ENCODE results near the gene EEA1. TPM values are rescaled to one million over a fixed set of nuclear protein-coding genes. Genes with fewer than 3 reads are reported as not detected.

The EEA1 gene
- total RNA-seq, 4 donors from 2014 or later = 11.6 to 25.4 (median 21.7) TPM

- TF ChIP-seq EP300 (IDR thresholded peaks at IDR 0.05; ENCODE audit: low read depth) = no peak
- no peak for TF ChIP-seq CTCF (IDR thresholded peaks at IDR 0.05)
- no peak for TF ChIP-seq POLR2A (IDR thresholded peaks at IDR 0.05)
- no peak for TF ChIP-seq POLR2AphosphoS5 (IDR thresholded peaks at IDR 0.05)
- Histone ChIP-seq H3K4me3 (no peak overlapping the region), H3K36me3 (no peaks in the 10 kb centered on the region), H3K27me3 (no peaks in the 10 kb centered on the region), H3K4me1 (no peaks in the 10 kb centered on the region), H3K9me3 (no peaks in the 10 kb centered on the region), H3K27ac (no peak overlapping the region)
- WGBS, 2 donors (ENCODE audit: low coverage in 1 of 2) = 80 to 91% methylated on average over 4 of the region's 4 CpGs
- no peak for DNase-seq
- intact Hi-C loops (cut with DNase I; ENCODE audit: low total_unique reads) (no loop called here), in situ Hi-C loops (cut with MboI; ENCODE audit: low pct_ligation_motif_present in 1 of 4, low pct_unique_long_range_greater_than_20kb in 1 of 4, low sequenced_read_pairs in 3 of 4) (no loop called here)
These were observed 202.2 kb downstream of the EEA1 start for GRCh38 chr12:92726850-92727249.

GRCh38 chr12:92722897-92723296 is 206.2 kb downstream of the EEA1 start:
- H3K36me3 ChIP-seq = no peaks in the 10 kb centered on the region
- in situ Hi-C loops (cut with MboI; ENCODE audit: low pct_ligation_motif_present in 1 of 4, low pct_unique_long_range_greater_than_20kb in 1 of 4, low sequenced_read_pairs in 3 of 4) = no loop called here
- no peak overlapping the region for H3K4me3 ChIP-seq

GRCh38 chr12:92721656-92722055 is 207.4 kb downstream of the EEA1 start:
- Histone ChIP-seq H3K36me3 (no peaks in the 10 kb centered on the region), H3K27me3 (no peaks in the 10 kb centered on the region), H3K4me1 (no peaks in the 10 kb centered on the region), H3K4me3 (no peak overlapping the region), H3K9me3 (no peaks in the 10 kb centered on the region), H3K27ac (no peak overlapping the region)
- 63 to 74% methylated on average over 1 of the region's 1 CpG for WGBS, 2 donors (ENCODE audit: low coverage in 1 of 2)
- in situ Hi-C loops (cut with MboI; ENCODE audit: low pct_ligation_motif_present in 1 of 4, low pct_unique_long_range_greater_than_20kb in 1 of 4, low sequenced_read_pairs in 3 of 4) (no loop called here), intact Hi-C loops (cut with DNase I; ENCODE audit: low total_unique reads) (no loop called here)
- DNase-seq = no peak
- no peak for TF ChIP-seq EP300 (IDR thresholded peaks at IDR 0.05; ENCODE audit: low read depth)
- no peak for TF ChIP-seq POLR2AphosphoS5 (IDR thresholded peaks at IDR 0.05)
- TF ChIP-seq CTCF (IDR thresholded peaks at IDR 0.05) = no peak
- TF ChIP-seq POLR2A (IDR thresholded peaks at IDR 0.05) = no peak

More at GRCh38 chr12:92722897-92723296, 206.2 kb downstream of the EEA1 start:
- no peak overlapping the region for H3K27ac ChIP-seq
- intact Hi-C loops (cut with DNase I; ENCODE audit: low total_unique reads) = no loop called here
- TF ChIP-seq EP300 (IDR thresholded peaks at IDR 0.05; ENCODE audit: low read depth) (no peak), POLR2A (IDR thresholded peaks at IDR 0.05) (no peak), CTCF (IDR thresholded peaks at IDR 0.05) (no peak), POLR2AphosphoS5 (IDR thresholded peaks at IDR 0.05) (no peak)
- H3K9me3 ChIP-seq = no peaks in the 10 kb centered on the region
- DNase-seq = no peak
- WGBS, 2 donors (ENCODE audit: low coverage in 1 of 2) = 75 to 83% methylated on average over 3 of the region's 3 CpGs
- H3K27me3 ChIP-seq = no peaks in the 10 kb centered on the region
- no peaks in the 10 kb centered on the region for H3K4me1 ChIP-seq

GRCh38 chr12:92721130-92721529 is 208.0 kb downstream of the EEA1 start:
- Histone ChIP-seq H3K4me1 (no peaks in the 10 kb centered on the region), H3K4me3 (no peak overlapping the region), H3K27me3 (no peaks in the 10 kb centered on the region), H3K9me3 (no peaks in the 10 kb centered on the region), H3K27ac (no peak overlapping the region), H3K36me3 (no peaks in the 10 kb centered on the region)
- no peak for DNase-seq
- no peak for TF ChIP-seq EP300 (IDR thresholded peaks at IDR 0.05; ENCODE audit: low read depth)
- in situ Hi-C loops (cut with MboI; ENCODE audit: low pct_ligation_motif_present in 1 of 4, low pct_unique_long_range_greater_than_20kb in 1 of 4, low sequenced_read_pairs in 3 of 4) = no loop called here
- intact Hi-C loops (cut with DNase I; ENCODE audit: low total_unique reads) = no loop called here
- WGBS, 2 donors (ENCODE audit: low coverage in 1 of 2) = 67 to 81% methylated on average over 4 to 8 of the region's 8 CpGs

Small RNA genes lying within 50 kb of the gene (small RNA-seq; reads per million reads assigned to genes)
- 0 to 0.14 (median 0) reads per million in 4 donors for gene RNU6-1329P

Other genes starting within 250 kb of the EEA1 start
- 1 to 10 TPM; 2.5 to 8.6 (median 4.3) TPM for gene PLEKHG7, start 226.3 kb downstream of the EEA1 start, total RNA-seq

All from transverse colon (tissue), 4 donors.